Islet of Langerhans (tissue), 1 donor: ENCODE results near the gene HMBS.

ENCODE experiments used
- FAIRE-seq: peaks from one replicate; lab custom pipeline; 2011; peaks lifted over from hg19 to GRCh38; lab: Jason Lieb, UNC

Gene HMBS

DNA sequence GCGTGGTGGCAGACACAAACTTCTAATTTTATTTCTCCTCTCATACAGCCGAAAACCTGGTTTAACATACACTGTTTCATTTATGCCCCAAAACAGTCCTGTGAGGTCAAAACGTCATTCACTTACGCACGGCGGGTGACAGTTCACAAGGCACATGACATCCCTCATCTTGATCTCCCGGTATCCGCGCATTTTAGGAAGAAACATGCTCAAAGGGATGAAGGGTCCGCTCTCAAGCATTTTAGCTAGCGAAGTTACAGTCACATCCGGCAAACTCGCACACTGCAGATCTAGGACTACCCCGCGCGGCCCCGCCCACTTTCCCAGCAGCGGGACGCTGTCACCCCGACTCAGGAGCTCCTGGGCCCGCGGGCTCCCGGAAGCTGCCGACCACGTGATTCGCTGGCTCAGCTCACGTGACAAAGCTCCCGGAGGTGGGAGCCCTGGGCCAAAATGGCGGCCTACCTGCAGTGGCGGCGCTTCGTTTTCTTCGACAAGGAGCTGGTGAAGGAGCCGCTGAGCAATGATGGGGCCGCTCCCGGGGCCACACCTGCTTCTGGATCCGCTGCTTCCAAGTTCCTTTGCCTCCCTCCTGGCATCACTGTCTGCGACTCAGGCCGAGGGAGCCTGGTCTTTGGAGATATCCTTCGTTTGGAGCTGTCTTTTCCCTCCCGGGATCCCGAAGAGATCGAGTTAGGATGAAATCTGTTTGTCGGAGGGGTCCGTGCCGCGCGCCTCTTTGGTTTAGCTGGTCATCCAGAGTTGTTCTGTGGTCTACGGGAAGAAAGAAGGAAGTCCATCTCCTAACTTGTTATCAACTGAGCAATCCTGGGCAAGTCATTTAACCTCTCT lies 17.1 kb upstream of the HMBS start, which contains the start of gene VPS11:
Gene VPS11 (plus strand): TSS at position 448 of the 852 bp plus-strand sequence. CDS start 6 bp downstream, at position 454.
- FAIRE-seq: no peak

GRCh38 chr11:119077839-119078238 lies 6.8 kb upstream of the HMBS start:
- FAIRE-seq: no peak

GRCh38 chr11:119078675-119079420 lies 5.8 kb upstream of the HMBS start:
- no peak for FAIRE-seq

DNA sequence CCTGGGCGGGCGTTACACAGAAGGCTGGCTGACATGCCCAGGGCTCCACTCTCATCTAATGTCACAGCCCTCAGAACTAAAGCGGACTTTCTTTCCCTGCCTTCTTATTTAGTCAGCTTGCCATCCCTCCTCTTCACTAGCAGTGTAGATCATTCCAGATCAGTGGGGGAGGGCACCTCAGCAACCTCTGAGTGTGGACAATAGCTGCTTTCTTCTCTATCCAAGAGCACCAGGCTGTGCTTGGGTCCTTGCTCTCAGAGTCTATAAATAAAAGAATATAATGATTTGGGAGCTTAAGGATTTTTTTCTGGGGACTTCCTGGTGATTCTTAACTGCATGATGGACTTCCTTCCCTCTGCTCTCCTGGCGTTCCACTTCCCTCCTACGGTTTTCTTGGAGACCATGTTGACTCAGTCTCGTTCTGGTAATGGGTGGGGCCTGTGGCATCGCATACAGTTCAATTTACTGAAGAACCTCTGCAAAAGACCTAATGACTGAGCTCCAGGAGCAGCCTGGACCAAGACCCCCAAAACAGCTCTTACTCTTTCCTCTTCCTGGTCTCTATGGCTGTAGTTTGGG lies 2.9 kb upstream of the HMBS start:
- FAIRE-seq: no peak

DNA sequence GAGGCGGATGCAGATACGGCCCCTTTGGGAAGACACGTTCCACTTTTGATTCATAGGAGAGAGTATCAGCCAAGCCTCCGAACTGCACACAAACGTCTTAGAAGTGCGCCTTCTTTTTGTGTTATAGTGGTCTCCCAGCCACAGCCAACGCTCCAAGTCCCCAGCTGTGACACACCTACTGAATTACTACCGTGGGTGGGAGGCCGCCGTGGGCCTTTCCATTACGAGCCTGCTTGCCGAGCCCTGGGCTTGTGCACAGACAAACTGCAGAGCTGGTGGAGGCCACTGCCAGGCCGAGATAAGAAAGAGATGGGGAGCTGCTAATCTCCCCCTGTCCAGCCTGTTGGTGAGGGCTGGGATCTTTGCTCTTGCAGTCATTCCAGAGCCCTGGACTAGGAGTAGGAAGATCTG lies 761 bp downstream of the HMBS start:
- FAIRE-seq: no peak

GRCh38 chr11:119087123-119087522 lies 2.4 kb downstream of the HMBS start:
- no peak for FAIRE-seq

DNA sequence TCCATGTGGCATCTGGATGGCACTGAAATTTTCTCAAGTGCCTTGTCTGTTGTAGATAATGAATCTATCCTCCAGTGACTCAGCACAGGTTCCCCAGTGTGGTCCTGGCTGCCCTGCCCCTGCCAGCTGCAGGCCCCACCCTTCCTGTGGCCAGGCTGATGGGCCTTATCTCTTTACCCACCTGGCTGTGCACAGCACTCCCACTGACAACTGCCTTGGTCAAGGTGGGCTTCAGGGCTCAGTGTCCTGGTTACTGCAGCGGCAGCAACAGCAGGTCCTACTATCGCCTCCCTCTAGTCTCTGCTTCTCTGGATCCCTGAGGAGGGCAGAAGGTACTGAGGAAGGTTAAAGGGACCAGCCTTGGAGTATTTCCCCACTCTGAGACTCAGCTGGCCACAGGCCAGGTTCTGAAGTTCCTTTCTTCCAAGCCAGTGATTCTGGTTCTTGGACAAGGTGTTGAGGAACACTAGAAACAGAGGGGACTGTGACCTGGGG lies 3.1 kb downstream of the HMBS start:
- no peak for FAIRE-seq

DNA sequence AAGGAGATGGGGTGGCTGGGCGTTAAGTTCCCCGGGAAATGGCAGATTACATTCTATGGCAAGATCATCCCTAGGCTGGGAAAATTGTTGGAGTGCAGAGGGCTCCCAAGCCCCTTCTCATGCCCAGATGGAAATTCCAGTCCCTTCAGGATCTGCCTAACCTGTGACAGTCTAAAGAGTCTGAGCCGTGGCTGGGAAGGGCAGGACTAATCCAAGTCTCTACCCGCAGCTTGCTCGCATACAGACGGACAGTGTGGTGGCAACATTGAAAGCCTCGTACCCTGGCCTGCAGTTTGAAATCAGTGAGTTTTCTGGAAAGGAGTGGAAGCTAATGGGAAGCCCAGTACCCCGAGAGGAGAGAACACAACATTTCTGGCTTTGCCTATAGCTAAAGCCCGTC lies 3.7 kb downstream of the HMBS start:
- FAIRE-seq: no peak

DNA sequence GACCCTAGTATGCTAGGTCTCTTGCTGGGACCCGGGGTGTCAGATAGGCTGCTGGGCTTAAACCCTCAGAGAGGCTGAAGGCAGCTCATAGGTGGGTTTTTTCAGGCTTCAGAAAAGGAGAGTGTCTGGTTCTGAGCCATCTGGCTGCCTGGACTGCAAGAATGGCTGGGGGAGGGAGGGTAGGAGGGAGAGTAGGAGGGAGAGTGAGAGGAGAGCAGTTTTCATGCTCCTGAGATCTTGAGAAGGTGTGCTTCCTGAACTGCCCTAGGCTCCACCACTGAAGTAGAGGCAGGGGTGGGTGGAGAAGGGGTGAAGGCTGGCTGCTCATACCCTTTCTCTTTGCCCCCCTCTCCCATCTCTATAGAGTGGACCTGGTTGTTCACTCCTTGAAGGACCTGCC lies 4.6 kb downstream of the HMBS start:
- no peak for FAIRE-seq

GRCh38 chr11:119091178-119091577 lies 6.5 kb downstream of the HMBS start:
- no peak for FAIRE-seq

- no peak for FAIRE-seq
Observed at GRCh38 chr11:119091966-119092879, 7.5 kb downstream of the HMBS start.

GRCh38 chr11:119092880-119093842 lies 8.5 kb downstream of the HMBS start:
- no peak for FAIRE-seq

- no peak for FAIRE-seq
Observed at GRCh38 chr11:119093942-119094815, 9.5 kb downstream of the HMBS start.

GRCh38 chr11:119094816-119095065 lies 10.1 kb downstream of the HMBS start:
- FAIRE-seq: no peak

DNA sequence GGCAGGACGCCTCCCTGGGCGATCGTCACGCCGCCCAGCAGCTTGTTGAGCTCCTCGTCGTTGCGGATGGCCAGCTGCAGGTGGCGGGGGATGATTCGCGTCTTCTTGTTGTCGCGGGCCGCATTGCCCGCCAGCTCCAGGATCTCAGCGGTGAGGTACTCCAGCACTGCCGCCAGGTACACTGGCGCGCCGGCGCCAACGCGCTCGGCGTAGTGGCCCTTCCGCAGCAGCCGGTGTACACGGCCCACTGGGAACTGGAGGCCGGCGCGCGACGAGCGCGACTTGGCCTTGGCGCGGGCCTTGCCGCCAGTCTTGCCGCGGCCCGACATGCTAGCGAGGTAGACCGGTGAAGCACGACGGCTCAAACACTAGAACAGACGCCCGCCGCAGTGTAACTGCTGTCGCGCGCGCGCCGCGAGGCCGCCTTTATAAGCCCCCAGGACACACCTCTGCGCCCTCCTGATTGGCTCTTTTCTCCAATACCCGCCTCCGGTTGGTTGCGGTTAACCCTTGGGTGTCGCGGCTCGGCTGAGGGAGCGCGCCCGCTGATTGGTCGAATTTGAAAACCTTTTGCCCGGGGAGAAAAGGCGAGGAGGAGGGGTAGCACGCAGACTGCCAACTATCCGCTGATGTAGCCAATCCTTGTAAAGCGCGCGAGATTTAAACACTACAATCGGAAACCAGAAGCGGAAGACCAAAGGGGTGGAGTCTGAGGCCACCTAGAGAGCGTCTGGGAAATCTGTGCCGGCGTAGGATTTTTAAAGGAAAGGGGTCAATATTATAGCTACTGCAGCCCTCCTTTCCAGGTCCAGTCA lies 10.6 kb downstream of the HMBS start:
- peak; percentile 98 for FAIRE-seq

DNA sequence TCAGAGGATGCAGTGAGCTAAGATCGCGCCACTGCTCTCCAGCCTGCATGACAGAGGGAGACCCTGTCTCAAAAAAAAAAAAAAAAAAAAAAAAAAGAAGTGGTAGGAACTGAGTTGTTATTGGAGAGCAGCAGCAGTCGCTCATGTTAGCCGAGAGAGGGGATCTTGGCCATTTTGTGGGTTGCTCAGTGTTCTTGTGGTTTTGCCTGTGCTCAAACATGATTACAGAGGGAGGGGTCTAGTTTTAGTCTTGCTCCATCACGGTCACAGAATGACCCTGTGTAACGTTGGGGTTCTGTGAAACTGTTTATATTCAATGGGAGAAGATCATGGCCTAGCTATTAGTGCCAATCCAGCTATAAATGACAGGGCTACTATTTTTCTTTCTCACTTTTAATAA lies 15.0 kb downstream of the HMBS start:
- FAIRE-seq: no peak

GRCh38 chr11:119100246-119100970 lies 15.7 kb downstream of the HMBS start:
- no peak for FAIRE-seq

DNA sequence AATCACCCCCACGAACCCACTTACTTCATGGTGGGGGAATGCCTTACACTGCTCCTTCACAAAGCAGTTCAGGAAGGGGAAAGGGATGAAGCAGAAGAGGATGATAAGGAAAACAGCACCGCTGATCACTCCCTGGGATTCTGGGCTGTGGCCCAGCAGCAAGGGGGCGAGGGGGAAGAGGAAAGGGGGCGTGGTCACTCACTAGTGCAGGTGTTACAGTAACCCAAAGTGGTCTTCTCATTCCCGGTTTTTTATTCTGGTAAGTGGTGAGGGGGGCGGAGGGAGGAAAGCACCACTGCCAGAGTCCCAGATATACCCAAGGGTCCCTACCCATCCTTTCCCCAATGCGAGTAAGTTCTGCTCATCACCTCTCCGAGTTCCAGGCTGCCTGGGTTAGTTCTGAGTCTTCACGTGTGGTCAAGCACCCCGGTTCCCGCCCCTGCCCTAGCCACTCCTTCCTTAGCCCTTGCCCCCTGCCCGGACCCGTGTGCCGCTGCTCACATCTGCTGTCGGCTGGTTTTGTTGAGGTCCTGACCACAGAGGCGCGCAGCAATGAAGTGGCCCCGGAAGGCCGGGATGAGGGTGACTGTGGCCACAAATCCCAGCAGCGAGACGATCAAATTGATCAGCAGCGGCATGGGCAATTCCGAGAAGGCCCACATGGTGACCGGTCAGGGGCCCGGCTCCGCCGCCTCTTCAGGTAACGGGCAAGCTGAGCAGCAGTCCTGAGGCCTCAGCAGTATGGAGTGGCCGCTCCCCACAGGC lies 16.5 kb downstream of the HMBS start:
- no peak for FAIRE-seq
